Measurements from ENCODE around the gene PTEN.
"Not testable (repeated sequence)": the region's sequence is repeated elsewhere in the genome, so short reads cannot be mapped to it uniquely, and the experiment has no call there.

PTEN gene

DNA sequence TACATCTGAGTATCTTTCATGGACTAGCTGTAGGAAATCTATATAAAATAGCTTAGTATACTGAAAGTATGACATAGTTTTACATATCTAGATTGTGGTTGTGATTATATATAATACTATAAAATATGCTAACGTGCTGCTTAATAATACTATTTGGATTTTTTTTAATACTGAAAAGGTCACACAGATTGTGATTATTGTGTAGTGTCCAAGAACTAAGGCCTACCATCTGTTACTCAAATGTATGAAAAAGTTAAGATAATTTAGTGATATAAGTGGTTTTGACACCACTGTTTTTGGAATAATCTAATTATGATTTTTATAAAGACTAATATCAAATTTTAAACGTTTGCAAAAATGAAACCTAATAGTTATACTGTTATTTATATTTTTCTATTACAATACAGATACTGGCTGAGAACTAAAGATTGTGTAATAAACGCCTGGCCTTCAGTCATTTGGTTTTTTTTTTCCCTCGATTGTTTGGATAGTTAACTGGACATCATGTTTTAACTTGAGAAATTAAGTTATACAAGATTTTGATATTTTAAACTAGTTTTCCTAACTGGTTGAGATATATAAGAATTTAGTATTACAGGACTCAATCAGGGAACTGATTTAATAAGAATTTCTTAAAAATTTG, 12.6 kb downstream of the PTEN start:
- no peak for TF ChIP-seq CTCF (conservative IDR thresholded peaks at IDR 0.05; ENCODE audit: low read depth, low read length)
- no peak for DNase-seq (ENCODE audit: low read depth)
- H3K4me3 ChIP-seq (ENCODE audit: low read length): no peak overlapping the region

DNA sequence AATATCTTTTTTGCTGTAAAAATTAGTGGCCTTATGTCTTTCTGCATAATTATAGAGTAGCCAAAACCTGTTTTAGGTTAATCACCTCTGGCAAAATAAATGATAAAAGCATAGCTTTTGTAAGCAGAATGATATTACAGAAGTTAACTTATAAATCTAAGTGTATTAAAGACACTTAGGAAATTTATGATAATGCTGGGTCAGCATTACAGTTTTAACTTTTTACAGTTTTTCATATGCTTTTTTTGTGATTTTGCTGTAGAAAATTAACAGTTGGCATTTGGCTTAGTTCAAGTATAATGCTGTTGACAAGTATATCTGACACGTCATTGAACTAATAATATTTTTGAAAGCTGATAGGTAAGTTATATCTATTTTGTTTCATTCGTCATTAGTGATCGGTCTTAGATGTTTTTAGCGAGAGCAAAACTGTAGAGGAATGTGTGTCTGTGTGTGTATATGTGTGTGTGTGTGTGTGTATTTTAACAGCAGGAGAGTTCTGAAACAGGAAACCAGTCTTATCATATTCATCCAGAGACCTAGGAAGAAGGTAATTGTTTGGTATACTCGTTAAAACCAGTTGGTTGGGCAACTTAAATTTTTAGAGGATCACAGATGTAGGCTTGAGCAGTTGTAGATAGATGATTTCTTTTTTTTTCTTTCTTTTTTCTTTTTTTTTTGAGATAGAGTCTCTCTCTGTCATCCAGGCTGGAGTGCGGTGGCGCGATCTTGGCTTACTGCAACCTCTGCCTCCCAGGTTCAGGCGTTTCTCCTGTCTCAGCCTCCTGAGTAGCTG, 15.4 kb downstream of the PTEN start:
- no peak for DNase-seq (ENCODE audit: low read depth)
- TF ChIP-seq CTCF (conservative IDR thresholded peaks at IDR 0.05; ENCODE audit: low read depth, low read length): no peak
- no peak overlapping the region for H3K4me3 ChIP-seq (ENCODE audit: low read length)

GRCh38 chr10:87880336-87880735, 16.9 kb downstream of the PTEN start:
- no peak for DNase-seq (ENCODE audit: low read depth)
- no peak for TF ChIP-seq CTCF (conservative IDR thresholded peaks at IDR 0.05; ENCODE audit: low read depth, low read length)
- H3K4me3 ChIP-seq (ENCODE audit: low read length): no peak overlapping the region

DNA sequence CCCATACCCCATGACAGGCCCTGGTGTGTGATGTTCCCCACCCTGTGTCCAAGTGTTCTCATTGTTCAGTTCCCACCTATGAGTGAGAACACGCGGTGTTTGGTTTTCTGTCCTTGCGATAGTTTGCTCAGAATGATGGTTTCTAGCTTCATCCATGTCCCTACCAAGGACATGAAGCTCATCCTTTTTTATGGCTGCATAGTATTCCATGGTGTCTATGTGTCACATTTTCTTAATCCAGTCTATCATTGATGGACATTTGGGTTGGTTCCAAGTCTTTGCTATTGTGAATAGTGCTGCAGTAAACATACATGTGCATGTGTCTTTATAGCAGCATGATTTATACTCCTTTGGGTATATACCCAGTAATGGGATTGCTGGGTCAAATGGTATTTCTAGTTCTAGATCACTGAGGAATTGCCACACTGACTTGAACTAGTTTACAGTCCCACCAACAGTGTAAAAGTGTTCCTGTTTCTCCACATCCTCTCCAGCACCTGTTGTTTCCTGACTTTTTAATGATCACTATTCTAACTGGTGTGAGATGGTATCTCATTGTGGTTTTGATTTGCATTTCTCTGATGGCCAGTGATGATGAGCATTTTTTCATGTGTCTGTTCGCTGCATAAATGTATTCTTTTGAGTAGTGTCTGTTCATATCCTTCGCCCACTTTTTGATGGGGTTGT, 18.1 kb downstream of the PTEN start:
- not testable (repeated sequence) for DNase-seq (ENCODE audit: low read depth); H3K4me3 ChIP-seq (ENCODE audit: low read length)

GRCh38 chr10:87882555-87883294, 19.3 kb downstream of the PTEN start:
- H3K4me3 ChIP-seq (ENCODE audit: low read length): no peak overlapping the region
- no peak for TF ChIP-seq CTCF (conservative IDR thresholded peaks at IDR 0.05; ENCODE audit: low read depth, low read length)
- no peak for DNase-seq (ENCODE audit: low read depth)

GRCh38 chr10:87886635-87887034, 23.2 kb downstream of the PTEN start:
- DNase-seq (ENCODE audit: low read depth): no peak
- TF ChIP-seq CTCF (conservative IDR thresholded peaks at IDR 0.05; ENCODE audit: low read depth, low read length): no peak
- H3K4me3 ChIP-seq (ENCODE audit: low read length): no peak overlapping the region

GRCh38 chr10:87887146-87887545, 23.7 kb downstream of the PTEN start:
- no peak for TF ChIP-seq CTCF (conservative IDR thresholded peaks at IDR 0.05; ENCODE audit: low read depth, low read length)
- H3K4me3 ChIP-seq (ENCODE audit: low read length): no peak overlapping the region
- no peak for DNase-seq (ENCODE audit: low read depth)

All from retinal pigment epithelial cell (primary cell).